K562 (cell line): Measurements from ENCODE around the gene RABGAP1. TPM values are rescaled to one million over a fixed set of nuclear protein-coding genes. Genes with fewer than 3 reads are reported as not detected.

Source experiments
- ADNP ChIP-seq: fragments of 200-800 bp; sonication (Bioruptor generic); IDR thresholded peaks from 2 replicates; pipeline ENCODE4 v1.6.1; 2016; ENCODE audit warnings: missing genetic modification characterization, missing compliant biosample characterization
- CREB1 ChIP-seq, 2 experiments: sonication (generic) in 1 of 2; formaldehyde crosslinking in 1 of 2; IDR thresholded peaks; 2 replicates each; pipeline versions ENCODE4 v1.6.1 to v1.8.0; 2012 to 2022; ENCODE audit warnings: inconsistent platforms in 1 of 2, mild to moderate bottlenecking in 1 of 2, missing genetic modification reagents in 1 of 2, moderate library complexity in 1 of 2
- CXXC5 ChIP-seq: fragments of 250-450 bp; sonication (Bioruptor Pico); IDR thresholded peaks from 2 replicates; pipeline ENCODE4 v1.8.0; 2022; ENCODE audit warnings: inconsistent platforms, mild to moderate bottlenecking, moderate library complexity
- DMBX1 ChIP-seq: fragments of 250-450 bp; sonication (Bioruptor Pico); IDR thresholded peaks from 2 replicates; pipeline ENCODE4 v1.8.0; 2022; ENCODE audit warnings: inconsistent platforms, mild to moderate bottlenecking, moderate library complexity, borderline replicate concordance
- GTF2A2 ChIP-seq: IDR thresholded peaks from 2 replicates; pipeline ENCODE4 v1.6.1; 2016; ENCODE audit warnings: mild to moderate bottlenecking, missing genetic modification characterization, missing compliant biosample characterization
- HMBOX1 ChIP-seq: sonication (generic); IDR thresholded peaks from 2 replicates; pipeline ENCODE4 v1.6.1; 2016
- MAFF ChIP-seq: IDR thresholded peaks from 2 replicates; pipeline ENCODE4 v1.6.1; 2012; ENCODE audit warnings: low read length, improper control_type of control experiment
- SIN3A ChIP-seq, 2 experiments: fragments of 150-350 bp in 1 of 2; IDR thresholded peaks; 2 replicates each; pipeline ENCODE4 v1.6.1; 2011 to 2016; ENCODE audit warnings: borderline replicate concordance in 2 of 2, low read depth in 2 of 2, low read length in 2 of 2, mild to moderate bottlenecking in 2 of 2, moderate library complexity in 2 of 2; ENCODE audit not compliant: control insufficient read depth in 1 of 2
- SMAD3 ChIP-seq: fragments of 450-650 bp; formaldehyde crosslinking; conservative IDR thresholded peaks from 2 replicates; pipeline ENCODE4 v1.4.0; 2020; ENCODE audit warnings: mild to moderate bottlenecking
- SMARCE1 ChIP-seq: fragments of 450-650 bp; IDR thresholded peaks from 2 replicates; pipeline ENCODE4 v1.7.1; 2016; ENCODE audit warnings: mild to moderate bottlenecking
- ZNF561 ChIP-seq: fragments of 450-650 bp; formaldehyde crosslinking; conservative IDR thresholded peaks from 2 replicates; pipeline ENCODE4 v1.4.0; 2020; ENCODE audit warnings: mild to moderate bottlenecking, moderate library complexity
- polyA plus RNA-seq, 8 experiments: library from polyadenylated mRNA; depleted of rRNA in 4 of 8; stranded (reverse) in 5 of 8; unstranded in 3 of 8; fragments of >200 nt; fragmentation: Nextera tagmentation in 2 of 8; fragmentation: Illumina TruSeq in 1 of 8; extraction: Ambion mirVana in 2 of 8; extraction: Trizol in 1 of 8; gene quantifications; 2 replicates each; pipeline versions ENCODE4 v1.2.1 to v1.2.3, GENCODE V29; 2011 to 2014; ENCODE audit warnings: inconsistent platforms in 1 of 8, missing spikeins in 1 of 8
- total RNA-seq, 7 experiments: library from RNA; depleted of rRNA in 6 of 7; stranded (reverse); fragments of >200 nt in 6 of 7; fragmentation: Illumina TruSeq in 2 of 7; extraction: Trizol in 2 of 7; gene quantifications; 2 replicates each; pipeline versions ENCODE4 v1.2.1 to v1.2.3, GENCODE V29; 2011 to 2021; ENCODE audit warnings: low replicate concordance in 1 of 7
- TF ChIP-seq, protein P1 (sequence below): fragments of 450-650 bp; conservative IDR thresholded peaks from 2 replicates; pipeline ENCODE4 v1.6.1; 2016; ENCODE audit warnings: missing genetic modification characterization, low read depth, mild to moderate bottlenecking, control low read depth, missing compliant biosample characterization
- TF ChIP-seq, protein P2 (sequence below): fragments of 250-450 bp; sonication (Bioruptor Pico); IDR thresholded peaks from 2 replicates; pipeline ENCODE4 v1.8.0; 2022; ENCODE audit warnings: inconsistent platforms
- TF ChIP-seq, protein P3 (sequence below): fragments of 450-650 bp; IDR thresholded peaks from 2 replicates; pipeline ENCODE4 v1.6.1; 2018; ENCODE audit not compliant: partially characterized antibody

The RABGAP1 gene
- total and polyA plus RNA-seq, 9 of the 15 experiments (the other 6 are each of a cell fraction or from before 2014, with no cell fraction given), result 1.5 to 22.7 (median 13.1) TPM

GRCh38 chr9:123002754-123003153, 61.9 kb downstream of the RABGAP1 start (continued):
- TF ChIP-seq GTF2A2 (tag), result no peak
- TF ChIP-seq SMARCE1, result peak; percentile 64
- no peak; the same call in 1 of the 2 replicates for TF ChIP-seq ADNP (tag)
- no peak for TF ChIP-seq SMAD3 (CRISPR knock-in tag)
- TF ChIP-seq DMBX1 (CRISPR knock-in tag), result no peak
- no peak for TF ChIP-seq CREB1 (IDR thresholded peaks at IDR 0.05)
- TF ChIP-seq CREB1 (CRISPR knock-in tag; IDR thresholded peaks at IDR 0.05), result no peak
- TF ChIP-seq MAFF, result no peak
- no peak for TF ChIP-seq CXXC5 (CRISPR knock-in tag)
- no peak for TF ChIP-seq ZNF561 (CRISPR knock-in tag)
- TF ChIP-seq HMBOX1, result no peak
- no peak for TF ChIP-seq SIN3A (IDR thresholded peaks at IDR 0.05; ENCODE audit: borderline replicate concordance in 2 of 2, control insufficient read depth in 1 of 2, low read depth in 2 of 2, low read length in 2 of 2)
- TF ChIP-seq, protein P1, sequence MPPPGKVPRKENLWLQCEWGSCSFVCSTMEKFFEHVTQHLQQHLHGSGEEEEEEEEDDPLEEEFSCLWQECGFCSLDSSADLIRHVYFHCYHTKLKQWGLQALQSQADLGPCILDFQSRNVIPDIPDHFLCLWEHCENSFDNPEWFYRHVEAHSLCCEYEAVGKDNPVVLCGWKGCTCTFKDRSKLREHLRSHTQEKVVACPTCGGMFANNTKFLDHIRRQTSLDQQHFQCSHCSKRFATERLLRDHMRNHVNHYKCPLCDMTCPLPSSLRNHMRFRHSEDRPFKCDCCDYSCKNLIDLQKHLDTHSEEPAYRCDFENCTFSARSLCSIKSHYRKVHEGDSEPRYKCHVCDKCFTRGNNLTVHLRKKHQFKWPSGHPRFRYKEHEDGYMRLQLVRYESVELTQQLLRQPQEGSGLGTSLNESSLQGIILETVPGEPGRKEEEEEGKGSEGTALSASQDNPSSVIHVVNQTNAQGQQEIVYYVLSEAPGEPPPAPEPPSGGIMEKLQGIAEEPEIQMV (tag), result no peak
- TF ChIP-seq, protein P2, sequence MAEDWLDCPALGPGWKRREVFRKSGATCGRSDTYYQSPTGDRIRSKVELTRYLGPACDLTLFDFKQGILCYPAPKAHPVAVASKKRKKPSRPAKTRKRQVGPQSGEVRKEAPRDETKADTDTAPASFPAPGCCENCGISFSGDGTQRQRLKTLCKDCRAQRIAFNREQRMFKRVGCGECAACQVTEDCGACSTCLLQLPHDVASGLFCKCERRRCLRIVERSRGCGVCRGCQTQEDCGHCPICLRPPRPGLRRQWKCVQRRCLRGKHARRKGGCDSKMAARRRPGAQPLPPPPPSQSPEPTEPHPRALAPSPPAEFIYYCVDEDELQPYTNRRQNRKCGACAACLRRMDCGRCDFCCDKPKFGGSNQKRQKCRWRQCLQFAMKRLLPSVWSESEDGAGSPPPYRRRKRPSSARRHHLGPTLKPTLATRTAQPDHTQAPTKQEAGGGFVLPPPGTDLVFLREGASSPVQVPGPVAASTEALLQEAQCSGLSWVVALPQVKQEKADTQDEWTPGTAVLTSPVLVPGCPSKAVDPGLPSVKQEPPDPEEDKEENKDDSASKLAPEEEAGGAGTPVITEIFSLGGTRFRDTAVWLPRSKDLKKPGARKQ (CRISPR knock-in tag), result no peak
- TF ChIP-seq, protein P3, sequence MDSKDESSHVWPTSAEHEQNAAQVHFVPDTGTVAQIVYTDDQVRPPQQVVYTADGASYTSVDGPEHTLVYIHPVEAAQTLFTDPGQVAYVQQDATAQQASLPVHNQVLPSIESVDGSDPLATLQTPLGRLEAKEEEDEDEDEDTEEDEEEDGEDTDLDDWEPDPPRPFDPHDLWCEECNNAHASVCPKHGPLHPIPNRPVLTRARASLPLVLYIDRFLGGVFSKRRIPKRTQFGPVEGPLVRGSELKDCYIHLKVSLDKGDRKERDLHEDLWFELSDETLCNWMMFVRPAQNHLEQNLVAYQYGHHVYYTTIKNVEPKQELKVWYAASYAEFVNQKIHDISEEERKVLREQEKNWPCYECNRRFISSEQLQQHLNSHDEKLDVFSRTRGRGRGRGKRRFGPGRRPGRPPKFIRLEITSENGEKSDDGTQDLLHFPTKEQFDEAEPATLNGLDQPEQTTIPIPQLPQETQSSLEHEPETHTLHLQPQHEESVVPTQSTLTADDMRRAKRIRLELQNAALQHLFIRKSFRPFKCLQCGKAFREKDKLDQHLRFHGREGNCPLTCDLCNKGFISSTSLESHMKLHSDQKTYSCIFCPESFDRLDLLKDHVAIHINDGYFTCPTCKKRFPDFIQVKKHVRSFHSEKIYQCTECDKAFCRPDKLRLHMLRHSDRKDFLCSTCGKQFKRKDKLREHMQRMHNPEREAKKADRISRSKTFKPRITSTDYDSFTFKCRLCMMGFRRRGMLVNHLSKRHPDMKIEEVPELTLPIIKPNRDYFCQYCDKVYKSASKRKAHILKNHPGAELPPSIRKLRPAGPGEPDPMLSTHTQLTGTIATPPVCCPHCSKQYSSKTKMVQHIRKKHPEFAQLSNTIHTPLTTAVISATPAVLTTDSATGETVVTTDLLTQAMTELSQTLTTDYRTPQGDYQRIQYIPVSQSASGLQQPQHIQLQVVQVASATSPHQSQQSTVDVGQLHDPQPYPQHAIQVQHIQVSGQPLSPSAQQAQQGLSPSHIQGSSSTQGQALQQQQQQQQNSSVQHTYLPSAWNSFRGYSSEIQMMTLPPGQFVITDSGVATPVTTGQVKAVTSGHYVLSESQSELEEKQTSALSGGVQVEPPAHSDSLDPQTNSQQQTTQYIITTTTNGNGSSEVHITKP, result peak; percentile 86
